Endothelial cell of umbilical vein (primary cell): ENCODE results near the gene STARD9.

Experiments
- EZH2 ChIP-seq: IDR thresholded peaks from 2 replicates; pipeline ENCODE4 v1.6.1; 2012; ENCODE audit warnings: borderline replicate concordance, low read depth, mild to moderate bottlenecking, moderate library complexity, low read length, inconsistent platforms; ENCODE audit not compliant: severe bottlenecking
- FOS ChIP-seq: IDR thresholded peaks from 2 replicates; pipeline ENCODE4 v1.6.1; 2011; ENCODE audit warnings: mild to moderate bottlenecking, low read length, moderate library complexity, borderline replicate concordance; ENCODE audit not compliant: insufficient read depth
- MAX ChIP-seq: IDR thresholded peaks from 2 replicates; pipeline ENCODE4 v1.6.1; 2011; ENCODE audit not compliant: insufficient read depth, insufficient read length
- MYC ChIP-seq: IDR thresholded peaks from one replicate; pipeline ENCODE4 v1.6.1; 2011; ENCODE audit warnings: mild to moderate bottlenecking, low read depth, low read length
- POLR2A ChIP-seq: IDR thresholded peaks from 2 replicates; pipeline ENCODE4 v1.6.1; 2012; ENCODE audit warnings: low read depth, mild to moderate bottlenecking, control low read depth, low read length
- TF ChIP-seq, protein P1 (sequence below), 2 donors: IDR thresholded peaks; 1 replicate in 1 of 2; 2 replicates in 1 of 2; pipeline ENCODE4 v1.5.1; 2011; ENCODE audit warnings: low read length in 2 of 2, mild to moderate bottlenecking in 2 of 2, moderate library complexity in 2 of 2, control low read depth in 1 of 2, inconsistent platforms in 1 of 2, low read depth in 1 of 2; ENCODE audit not compliant: insufficient read depth in 1 of 2; ENCODE audit errors: extremely low read depth in 1 of 2

GRCh38 chr15:42727750-42728381 is 152.5 kb downstream of the STARD9 start:
- TF ChIP-seq FOS (no peak), MAX (no peak), EZH2 (no peak), MYC (no peak), POLR2A (no peak)
- TF ChIP-seq, protein P1, sequence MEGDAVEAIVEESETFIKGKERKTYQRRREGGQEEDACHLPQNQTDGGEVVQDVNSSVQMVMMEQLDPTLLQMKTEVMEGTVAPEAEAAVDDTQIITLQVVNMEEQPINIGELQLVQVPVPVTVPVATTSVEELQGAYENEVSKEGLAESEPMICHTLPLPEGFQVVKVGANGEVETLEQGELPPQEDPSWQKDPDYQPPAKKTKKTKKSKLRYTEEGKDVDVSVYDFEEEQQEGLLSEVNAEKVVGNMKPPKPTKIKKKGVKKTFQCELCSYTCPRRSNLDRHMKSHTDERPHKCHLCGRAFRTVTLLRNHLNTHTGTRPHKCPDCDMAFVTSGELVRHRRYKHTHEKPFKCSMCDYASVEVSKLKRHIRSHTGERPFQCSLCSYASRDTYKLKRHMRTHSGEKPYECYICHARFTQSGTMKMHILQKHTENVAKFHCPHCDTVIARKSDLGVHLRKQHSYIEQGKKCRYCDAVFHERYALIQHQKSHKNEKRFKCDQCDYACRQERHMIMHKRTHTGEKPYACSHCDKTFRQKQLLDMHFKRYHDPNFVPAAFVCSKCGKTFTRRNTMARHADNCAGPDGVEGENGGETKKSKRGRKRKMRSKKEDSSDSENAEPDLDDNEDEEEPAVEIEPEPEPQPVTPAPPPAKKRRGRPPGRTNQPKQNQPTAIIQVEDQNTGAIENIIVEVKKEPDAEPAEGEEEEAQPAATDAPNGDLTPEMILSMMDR (IDR thresholded peaks at IDR 0.05; ENCODE audit: extremely low read depth in 1 of 2, insufficient read depth in 1 of 2, low read depth in 1 of 2, low read length in 2 of 2), result no peak
